ENCODE results near the gene SLC11A1.

DNA sequence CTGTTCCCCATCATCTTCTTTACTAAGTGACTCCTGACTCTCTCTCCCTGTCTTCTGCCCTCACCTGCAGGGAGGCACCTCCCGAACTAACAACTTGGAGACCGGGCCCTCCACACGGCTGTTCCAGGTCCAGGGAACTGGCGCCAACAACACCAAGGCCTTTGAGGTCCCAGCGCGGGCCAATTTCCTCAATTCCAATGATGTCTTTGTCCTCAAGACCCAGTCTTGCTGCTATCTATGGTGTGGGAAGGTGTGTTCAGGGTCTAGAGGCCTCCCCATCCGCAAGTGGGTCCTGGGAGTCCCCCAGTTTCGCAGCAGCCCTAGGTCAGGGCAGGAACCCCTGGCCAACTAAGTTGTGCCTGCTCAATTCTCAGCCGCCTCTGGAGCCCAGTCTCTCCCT is 52.4 kb downstream of the SLC11A1 start:
- TF ChIP-seq, protein P1, sequence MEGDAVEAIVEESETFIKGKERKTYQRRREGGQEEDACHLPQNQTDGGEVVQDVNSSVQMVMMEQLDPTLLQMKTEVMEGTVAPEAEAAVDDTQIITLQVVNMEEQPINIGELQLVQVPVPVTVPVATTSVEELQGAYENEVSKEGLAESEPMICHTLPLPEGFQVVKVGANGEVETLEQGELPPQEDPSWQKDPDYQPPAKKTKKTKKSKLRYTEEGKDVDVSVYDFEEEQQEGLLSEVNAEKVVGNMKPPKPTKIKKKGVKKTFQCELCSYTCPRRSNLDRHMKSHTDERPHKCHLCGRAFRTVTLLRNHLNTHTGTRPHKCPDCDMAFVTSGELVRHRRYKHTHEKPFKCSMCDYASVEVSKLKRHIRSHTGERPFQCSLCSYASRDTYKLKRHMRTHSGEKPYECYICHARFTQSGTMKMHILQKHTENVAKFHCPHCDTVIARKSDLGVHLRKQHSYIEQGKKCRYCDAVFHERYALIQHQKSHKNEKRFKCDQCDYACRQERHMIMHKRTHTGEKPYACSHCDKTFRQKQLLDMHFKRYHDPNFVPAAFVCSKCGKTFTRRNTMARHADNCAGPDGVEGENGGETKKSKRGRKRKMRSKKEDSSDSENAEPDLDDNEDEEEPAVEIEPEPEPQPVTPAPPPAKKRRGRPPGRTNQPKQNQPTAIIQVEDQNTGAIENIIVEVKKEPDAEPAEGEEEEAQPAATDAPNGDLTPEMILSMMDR (tag by site-specific recombination; IDR thresholded peaks at IDR 0.05) = no peak
- TF ChIP-seq SCRT1 (tag by site-specific recombination; IDR thresholded peaks at IDR 0.05; ENCODE audit: borderline replicate concordance) (no peak), YY1 (tag by site-specific recombination; IDR thresholded peaks at IDR 0.05) (no peak), ZNF677 (tag by site-specific recombination; IDR thresholded peaks at IDR 0.05) (no peak), ZNF501 (tag by site-specific recombination; IDR thresholded peaks at IDR 0.05) (no peak), REPIN1 (tag by site-specific recombination; IDR thresholded peaks at IDR 0.05; ENCODE audit: low read depth) (no peak), ZNF140 (tag by site-specific recombination; IDR thresholded peaks at IDR 0.05) (no peak), KLF8 (tag by site-specific recombination; IDR thresholded peaks at IDR 0.05) (no peak)
- TF ChIP-seq, protein P2, sequence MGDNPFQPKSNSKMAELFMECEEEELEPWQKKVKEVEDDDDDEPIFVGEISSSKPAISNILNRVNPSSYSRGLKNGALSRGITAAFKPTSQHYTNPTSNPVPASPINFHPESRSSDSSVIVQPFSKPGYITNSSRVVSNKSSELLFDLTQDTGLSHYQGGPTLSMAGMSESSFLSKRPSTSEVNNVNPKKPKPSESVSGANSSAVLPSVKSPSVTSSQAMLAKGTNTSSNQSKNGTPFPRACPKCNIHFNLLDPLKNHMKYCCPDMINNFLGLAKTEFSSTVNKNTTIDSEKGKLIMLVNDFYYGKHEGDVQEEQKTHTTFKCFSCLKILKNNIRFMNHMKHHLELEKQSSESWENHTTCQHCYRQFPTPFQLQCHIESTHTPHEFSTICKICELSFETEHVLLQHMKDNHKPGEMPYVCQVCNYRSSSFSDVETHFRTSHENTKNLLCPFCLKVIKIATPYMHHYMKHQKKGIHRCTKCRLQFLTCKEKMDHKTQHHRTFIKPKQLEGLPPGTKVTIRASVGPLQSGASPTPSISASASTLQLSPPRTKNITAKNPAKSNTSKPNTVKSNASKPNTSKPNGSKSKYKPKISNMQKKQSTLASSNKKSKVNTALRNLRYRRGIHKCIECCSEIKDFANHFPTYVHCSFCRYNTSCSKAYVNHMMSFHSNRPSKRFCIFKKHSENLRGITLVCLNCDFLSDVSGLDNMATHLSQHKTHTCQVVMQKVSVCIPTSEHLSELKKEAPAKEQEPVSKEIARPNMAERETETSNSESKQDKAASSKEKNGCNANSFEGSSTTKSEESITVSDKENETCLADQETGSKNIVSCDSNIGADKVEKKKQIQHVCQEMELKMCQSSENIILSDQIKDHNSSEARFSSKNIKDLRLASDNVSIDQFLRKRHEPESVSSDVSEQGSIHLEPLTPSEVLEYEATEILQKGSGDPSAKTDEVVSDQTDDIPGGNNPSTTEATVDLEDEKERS (tag by site-specific recombination; IDR thresholded peaks at IDR 0.05) = no peak
- TF ChIP-seq, protein P3, sequence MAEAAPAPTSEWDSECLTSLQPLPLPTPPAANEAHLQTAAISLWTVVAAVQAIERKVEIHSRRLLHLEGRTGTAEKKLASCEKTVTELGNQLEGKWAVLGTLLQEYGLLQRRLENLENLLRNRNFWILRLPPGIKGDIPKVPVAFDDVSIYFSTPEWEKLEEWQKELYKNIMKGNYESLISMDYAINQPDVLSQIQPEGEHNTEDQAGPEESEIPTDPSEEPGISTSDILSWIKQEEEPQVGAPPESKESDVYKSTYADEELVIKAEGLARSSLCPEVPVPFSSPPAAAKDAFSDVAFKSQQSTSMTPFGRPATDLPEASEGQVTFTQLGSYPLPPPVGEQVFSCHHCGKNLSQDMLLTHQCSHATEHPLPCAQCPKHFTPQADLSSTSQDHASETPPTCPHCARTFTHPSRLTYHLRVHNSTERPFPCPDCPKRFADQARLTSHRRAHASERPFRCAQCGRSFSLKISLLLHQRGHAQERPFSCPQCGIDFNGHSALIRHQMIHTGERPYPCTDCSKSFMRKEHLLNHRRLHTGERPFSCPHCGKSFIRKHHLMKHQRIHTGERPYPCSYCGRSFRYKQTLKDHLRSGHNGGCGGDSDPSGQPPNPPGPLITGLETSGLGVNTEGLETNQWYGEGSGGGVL (tag by site-specific recombination; IDR thresholded peaks at IDR 0.05) = no peak
- TF ChIP-seq, protein P4, sequence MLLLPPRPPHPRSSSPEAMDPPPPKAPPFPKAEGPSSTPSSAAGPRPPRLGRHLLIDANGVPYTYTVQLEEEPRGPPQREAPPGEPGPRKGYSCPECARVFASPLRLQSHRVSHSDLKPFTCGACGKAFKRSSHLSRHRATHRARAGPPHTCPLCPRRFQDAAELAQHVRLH (tag by site-specific recombination; IDR thresholded peaks at IDR 0.05) = no peak
- TF ChIP-seq, protein P5, sequence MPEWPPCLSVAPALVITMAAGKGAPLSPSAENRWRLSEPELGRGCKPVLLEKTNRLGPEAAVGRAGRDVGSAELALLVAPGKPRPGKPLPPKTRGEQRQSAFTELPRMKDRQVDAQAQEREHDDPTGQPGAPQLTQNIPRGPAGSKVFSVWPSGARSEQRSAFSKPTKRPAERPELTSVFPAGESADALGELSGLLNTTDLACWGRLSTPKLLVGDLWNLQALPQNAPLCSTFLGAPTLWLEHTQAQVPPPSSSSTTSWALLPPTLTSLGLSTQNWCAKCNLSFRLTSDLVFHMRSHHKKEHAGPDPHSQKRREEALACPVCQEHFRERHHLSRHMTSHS (tag by site-specific recombination; IDR thresholded peaks at IDR 0.05) = no peak
- TF ChIP-seq, protein P6, sequence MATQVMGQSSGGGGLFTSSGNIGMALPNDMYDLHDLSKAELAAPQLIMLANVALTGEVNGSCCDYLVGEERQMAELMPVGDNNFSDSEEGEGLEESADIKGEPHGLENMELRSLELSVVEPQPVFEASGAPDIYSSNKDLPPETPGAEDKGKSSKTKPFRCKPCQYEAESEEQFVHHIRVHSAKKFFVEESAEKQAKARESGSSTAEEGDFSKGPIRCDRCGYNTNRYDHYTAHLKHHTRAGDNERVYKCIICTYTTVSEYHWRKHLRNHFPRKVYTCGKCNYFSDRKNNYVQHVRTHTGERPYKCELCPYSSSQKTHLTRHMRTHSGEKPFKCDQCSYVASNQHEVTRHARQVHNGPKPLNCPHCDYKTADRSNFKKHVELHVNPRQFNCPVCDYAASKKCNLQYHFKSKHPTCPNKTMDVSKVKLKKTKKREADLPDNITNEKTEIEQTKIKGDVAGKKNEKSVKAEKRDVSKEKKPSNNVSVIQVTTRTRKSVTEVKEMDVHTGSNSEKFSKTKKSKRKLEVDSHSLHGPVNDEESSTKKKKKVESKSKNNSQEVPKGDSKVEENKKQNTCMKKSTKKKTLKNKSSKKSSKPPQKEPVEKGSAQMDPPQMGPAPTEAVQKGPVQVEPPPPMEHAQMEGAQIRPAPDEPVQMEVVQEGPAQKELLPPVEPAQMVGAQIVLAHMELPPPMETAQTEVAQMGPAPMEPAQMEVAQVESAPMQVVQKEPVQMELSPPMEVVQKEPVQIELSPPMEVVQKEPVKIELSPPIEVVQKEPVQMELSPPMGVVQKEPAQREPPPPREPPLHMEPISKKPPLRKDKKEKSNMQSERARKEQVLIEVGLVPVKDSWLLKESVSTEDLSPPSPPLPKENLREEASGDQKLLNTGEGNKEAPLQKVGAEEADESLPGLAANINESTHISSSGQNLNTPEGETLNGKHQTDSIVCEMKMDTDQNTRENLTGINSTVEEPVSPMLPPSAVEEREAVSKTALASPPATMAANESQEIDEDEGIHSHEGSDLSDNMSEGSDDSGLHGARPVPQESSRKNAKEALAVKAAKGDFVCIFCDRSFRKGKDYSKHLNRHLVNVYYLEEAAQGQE (tag by site-specific recombination; IDR thresholded peaks at IDR 0.05) = no peak
